Activated B cell treated with CpG ODN at 0.5 μM for 24 hours (primary cell): ENCODE results near the gene IGFL2. TPM values are rescaled to one million over a fixed set of nuclear protein-coding genes. Genes with fewer than 3 reads are reported as not detected.

ENCODE experiments used
- ATAC-seq: fragments of 200-7000 bp; cut with Tn5 transposase; one replicate; pipeline ENCODE4 v1.10.0; 2021; ENCODE audit warnings: low read depth, mild to moderate bottlenecking, moderate library complexity
- CTCF ChIA-PET: fragments of 350-600 bp; sonication (Branson Sonifier 250); formaldehyde crosslinking; loops from one replicate; lab custom pipeline; 2021; ENCODE audit warnings: antibody characterized with exemption; lab: Charles Lee
- POLR2A ChIA-PET: fragments of 350-600 bp; sonication (Branson Sonifier 250); formaldehyde crosslinking; loops from one replicate; lab custom pipeline; 2021; ENCODE audit warnings: antibody characterized with exemption; lab: Charles Lee
- DNase-seq: peaks from one replicate; pipeline ENCODE4 v3.0.0; 2022
- H3K27ac Mint-ChIP-seq: one replicate; pipeline ENCODE4 v1.8.0; 2020; ENCODE audit warnings: mixed read lengths
- H3K27me3 Mint-ChIP-seq: one replicate; pipeline ENCODE4 v1.8.0; 2021; ENCODE audit warnings: mixed read lengths
- H3K36me3 Mint-ChIP-seq: one replicate; pipeline ENCODE4 v1.8.0; 2021; ENCODE audit warnings: low read depth, mixed read lengths
- H3K4me1 Mint-ChIP-seq: one replicate; pipeline ENCODE4 v1.8.0; 2021; ENCODE audit warnings: mixed read lengths
- H3K4me3 Mint-ChIP-seq: one replicate; pipeline ENCODE4 v1.8.0; 2020; ENCODE audit warnings: mild to moderate bottlenecking, mixed read lengths
- H3K9me3 Mint-ChIP-seq: one replicate; pipeline ENCODE4 v1.8.0; 2020; ENCODE audit warnings: mixed read lengths
- intact Hi-C: fragments of 100-400 bp; cut with micrococcal nuclease; formaldehyde crosslinking; loops from one replicate; pipeline ENCODE4 v1.15.1; 2024
- total RNA-seq: library from RNA; stranded (reverse); gene quantifications from 2 replicates; pipeline ENCODE4 v1.2.3, GENCODE V29; 2022
- TF ChIP-seq, protein P1 (sequence below): fragments of 200-600 bp; IDR thresholded peaks from one replicate; pipeline ENCODE4 v1.8.0; 2022; ENCODE audit warnings: antibody characterized with exemption, mild to moderate bottlenecking

IGFL2 gene
- total RNA-seq, 1 donor from 2014 or later: not detected

DNA sequence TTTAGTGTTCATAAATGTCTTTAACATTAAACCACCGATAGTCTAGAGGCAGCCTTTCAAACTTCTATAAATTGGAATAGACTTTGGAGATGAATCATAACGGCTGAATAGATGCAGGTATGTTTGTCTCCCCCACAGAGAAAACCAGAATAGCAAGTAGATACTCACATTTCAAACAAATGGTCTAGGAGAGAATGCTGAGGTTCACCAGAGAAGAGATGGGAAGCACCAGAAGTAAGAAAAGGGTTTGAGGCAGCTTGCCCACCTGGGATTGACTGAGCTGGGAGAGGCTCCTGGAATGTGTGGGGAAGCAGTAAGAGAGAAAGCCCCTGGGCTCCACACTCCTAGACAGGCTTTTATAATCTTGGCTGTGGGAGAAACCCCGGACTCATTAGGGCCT lies 29.9 kb upstream of the IGFL2 start:
- Mint-ChIP-seq H3K27ac (no peak overlapping the region), H3K9me3 (no peaks in the 10 kb centered on the region), H3K36me3 (no peaks in the 10 kb centered on the region), H3K27me3 (peaks cover 36% of the 10 kb centered on the region), H3K4me1 (no peaks in the 10 kb centered on the region), H3K4me3 (no peak overlapping the region)
- DNase-seq (no peak), ATAC-seq (no peak)
- POLR2A ChIA-PET: no interaction called here
- TF ChIP-seq, protein P1, sequence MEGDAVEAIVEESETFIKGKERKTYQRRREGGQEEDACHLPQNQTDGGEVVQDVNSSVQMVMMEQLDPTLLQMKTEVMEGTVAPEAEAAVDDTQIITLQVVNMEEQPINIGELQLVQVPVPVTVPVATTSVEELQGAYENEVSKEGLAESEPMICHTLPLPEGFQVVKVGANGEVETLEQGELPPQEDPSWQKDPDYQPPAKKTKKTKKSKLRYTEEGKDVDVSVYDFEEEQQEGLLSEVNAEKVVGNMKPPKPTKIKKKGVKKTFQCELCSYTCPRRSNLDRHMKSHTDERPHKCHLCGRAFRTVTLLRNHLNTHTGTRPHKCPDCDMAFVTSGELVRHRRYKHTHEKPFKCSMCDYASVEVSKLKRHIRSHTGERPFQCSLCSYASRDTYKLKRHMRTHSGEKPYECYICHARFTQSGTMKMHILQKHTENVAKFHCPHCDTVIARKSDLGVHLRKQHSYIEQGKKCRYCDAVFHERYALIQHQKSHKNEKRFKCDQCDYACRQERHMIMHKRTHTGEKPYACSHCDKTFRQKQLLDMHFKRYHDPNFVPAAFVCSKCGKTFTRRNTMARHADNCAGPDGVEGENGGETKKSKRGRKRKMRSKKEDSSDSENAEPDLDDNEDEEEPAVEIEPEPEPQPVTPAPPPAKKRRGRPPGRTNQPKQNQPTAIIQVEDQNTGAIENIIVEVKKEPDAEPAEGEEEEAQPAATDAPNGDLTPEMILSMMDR: no peak
- intact Hi-C loops: no loop called here
- CTCF ChIA-PET: no interaction called here

DNA sequence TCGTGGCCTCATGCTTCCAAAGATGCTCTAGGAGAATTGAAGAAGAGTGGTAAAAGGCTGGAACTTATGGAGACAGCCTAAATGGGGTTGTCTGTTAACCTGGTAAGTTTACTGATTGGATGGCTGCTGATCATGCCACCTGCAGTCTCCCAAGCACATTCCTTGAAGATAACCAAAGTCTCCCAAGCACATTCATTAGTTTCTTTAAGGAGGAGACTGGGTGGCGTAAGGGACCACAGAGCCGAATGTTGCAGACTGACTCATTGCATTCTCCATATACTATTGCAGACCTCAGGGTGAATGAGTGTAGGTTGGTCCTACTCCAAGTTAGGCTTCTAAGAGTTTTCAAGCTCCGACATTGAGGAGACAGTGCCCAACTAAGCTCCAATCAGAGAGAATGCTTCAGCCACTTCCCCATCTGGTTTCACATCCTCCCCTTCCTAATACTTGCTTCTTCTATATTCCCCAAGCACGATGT lies 23.4 kb upstream of the IGFL2 start, which contains the start of gene IGFL3:
Gene IGFL3 (minus strand): TSS at position 51 of the 478 bp plus-strand sequence. CDS start 39 bp downstream, at position 12.
- no peak for DNase-seq
- Mint-ChIP-seq H3K36me3 (no peaks in the 10 kb centered on the region), H3K4me1 (no peaks in the 10 kb centered on the region), H3K27ac (no peak within 1 kb of the TSS), H3K4me3 (no peak within 1 kb of the TSS), H3K27me3 (peaks cover 33% of the 10 kb centered on the region), H3K9me3 (no peaks in the 10 kb centered on the region)
- intact Hi-C loops: no loop called here
- TF ChIP-seq, protein P1: no peak
- ChIA-PET POLR2A (no interaction called here), CTCF (no interaction called here)
- ATAC-seq: no peak

DNA sequence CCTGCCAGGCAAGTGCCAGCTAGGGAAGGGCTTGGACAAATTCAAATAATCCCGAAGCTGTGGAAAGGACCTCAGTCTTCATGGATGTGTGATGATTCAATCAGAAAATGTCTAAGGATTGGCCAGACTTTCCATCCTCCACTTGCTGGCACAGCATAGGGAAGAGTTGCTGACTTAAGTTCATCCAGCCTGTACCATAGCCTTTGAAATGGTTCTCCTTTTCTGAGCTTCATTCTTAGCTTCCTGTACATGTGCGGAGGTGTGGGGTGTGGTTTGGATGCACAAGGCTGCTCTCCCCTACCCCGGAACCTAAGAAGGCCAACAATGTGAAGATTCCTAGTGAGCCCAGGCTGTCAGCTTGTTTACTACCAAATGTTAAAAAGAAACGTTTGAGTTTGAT lies 22.6 kb upstream of the IGFL2 start:
- H3K36me3 Mint-ChIP-seq: no peaks in the 10 kb centered on the region
- CTCF ChIA-PET: no interaction called here
- peaks cover 29% of the 10 kb centered on the region for H3K27me3 Mint-ChIP-seq
- H3K4me1 Mint-ChIP-seq: no peaks in the 10 kb centered on the region
- intact Hi-C loops: no loop called here
- ATAC-seq (no peak), DNase-seq (no peak)
- TF ChIP-seq, protein P1: no peak
- no peaks in the 10 kb centered on the region for H3K9me3 Mint-ChIP-seq
- H3K4me3 Mint-ChIP-seq: no peak overlapping the region
- POLR2A ChIA-PET: no interaction called here
- no peak overlapping the region for H3K27ac Mint-ChIP-seq

DNA sequence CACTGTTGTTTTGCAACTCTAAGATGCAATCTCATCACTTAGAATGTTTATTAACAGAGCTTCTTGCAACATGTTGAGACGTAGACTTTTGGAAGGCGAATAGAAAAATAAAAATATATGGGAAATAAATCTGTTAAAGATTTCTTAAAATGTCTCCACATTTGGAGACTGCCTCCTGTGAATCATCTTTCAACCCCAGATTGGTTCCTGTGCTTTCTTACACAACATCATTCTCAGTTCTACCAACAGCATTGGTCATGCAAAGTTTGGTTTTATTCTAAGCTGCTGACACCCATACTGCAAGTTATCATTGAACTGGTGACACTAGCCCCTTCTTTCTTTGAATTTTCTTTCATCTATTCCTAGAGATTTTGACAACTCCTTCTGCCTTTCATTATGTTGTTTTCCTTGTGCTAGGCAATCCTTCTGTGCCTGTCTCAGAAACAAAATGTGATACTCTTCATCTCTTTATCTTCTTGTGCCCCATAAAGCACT lies 21.9 kb upstream of the IGFL2 start:
- H3K36me3 Mint-ChIP-seq: no peaks in the 10 kb centered on the region
- no peak overlapping the region for H3K27ac Mint-ChIP-seq
- no peak for ATAC-seq
- peaks cover 32% of the 10 kb centered on the region for H3K27me3 Mint-ChIP-seq
- CTCF ChIA-PET: no interaction called here
- no peaks in the 10 kb centered on the region for H3K9me3 Mint-ChIP-seq
- intact Hi-C loops: no loop called here
- TF ChIP-seq, protein P1: no peak
- no peak overlapping the region for H3K4me3 Mint-ChIP-seq
- POLR2A ChIA-PET: no interaction called here
- DNase-seq: no peak
- H3K4me1 Mint-ChIP-seq: no peaks in the 10 kb centered on the region

DNA sequence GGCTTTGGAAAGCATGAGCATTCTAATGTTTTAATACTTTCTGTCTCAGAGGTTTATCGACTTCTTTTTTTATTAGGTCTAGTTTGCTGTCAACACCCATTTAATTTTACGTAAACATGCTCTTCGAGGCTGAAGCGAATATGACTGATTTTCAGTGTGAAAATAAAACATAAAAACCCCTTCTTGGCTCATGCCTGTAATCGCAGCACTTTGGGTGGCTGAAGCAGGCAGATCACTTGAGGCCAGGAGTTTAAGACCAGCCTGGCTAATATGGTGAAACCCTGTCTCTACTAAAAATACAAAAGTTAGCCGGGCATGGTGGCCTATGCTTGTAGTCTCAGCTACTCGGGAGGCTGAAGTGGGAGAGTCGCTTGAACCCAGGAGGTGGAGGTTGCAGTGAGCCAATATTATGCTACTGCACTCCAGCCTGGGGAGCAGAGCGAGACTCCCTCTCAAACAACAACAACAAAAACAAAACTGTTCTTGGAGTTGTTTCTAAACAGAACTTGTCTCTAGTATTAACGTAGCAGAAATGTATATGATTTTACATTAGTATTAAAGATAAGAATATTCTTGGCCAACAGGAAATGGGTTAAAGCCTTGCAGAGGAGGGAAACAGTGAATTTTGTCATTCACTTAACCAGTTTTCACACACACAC lies 16.4 kb upstream of the IGFL2 start:
- ATAC-seq (no peak), DNase-seq (no peak)
- CTCF ChIA-PET: no interaction called here
- H3K9me3 Mint-ChIP-seq: no peaks in the 10 kb centered on the region
- intact Hi-C loops: no loop called here
- no peaks in the 10 kb centered on the region for H3K4me1 Mint-ChIP-seq
- H3K4me3 Mint-ChIP-seq: no peak overlapping the region
- H3K27ac Mint-ChIP-seq: no peak overlapping the region
- no peaks in the 10 kb centered on the region for H3K36me3 Mint-ChIP-seq
- H3K27me3 Mint-ChIP-seq: peaks cover 37% of the 10 kb centered on the region
- POLR2A ChIA-PET: no interaction called here
- TF ChIP-seq, protein P1: no peak
